Measurements from ENCODE around the gene MRTO4. TPM values are rescaled to one million over a fixed set of nuclear protein-coding genes. Genes with fewer than 3 reads are reported as not detected.

Gene MRTO4
- total RNA-seq, 1 experiment from 2014 or later = 54.6 TPM

DNA sequence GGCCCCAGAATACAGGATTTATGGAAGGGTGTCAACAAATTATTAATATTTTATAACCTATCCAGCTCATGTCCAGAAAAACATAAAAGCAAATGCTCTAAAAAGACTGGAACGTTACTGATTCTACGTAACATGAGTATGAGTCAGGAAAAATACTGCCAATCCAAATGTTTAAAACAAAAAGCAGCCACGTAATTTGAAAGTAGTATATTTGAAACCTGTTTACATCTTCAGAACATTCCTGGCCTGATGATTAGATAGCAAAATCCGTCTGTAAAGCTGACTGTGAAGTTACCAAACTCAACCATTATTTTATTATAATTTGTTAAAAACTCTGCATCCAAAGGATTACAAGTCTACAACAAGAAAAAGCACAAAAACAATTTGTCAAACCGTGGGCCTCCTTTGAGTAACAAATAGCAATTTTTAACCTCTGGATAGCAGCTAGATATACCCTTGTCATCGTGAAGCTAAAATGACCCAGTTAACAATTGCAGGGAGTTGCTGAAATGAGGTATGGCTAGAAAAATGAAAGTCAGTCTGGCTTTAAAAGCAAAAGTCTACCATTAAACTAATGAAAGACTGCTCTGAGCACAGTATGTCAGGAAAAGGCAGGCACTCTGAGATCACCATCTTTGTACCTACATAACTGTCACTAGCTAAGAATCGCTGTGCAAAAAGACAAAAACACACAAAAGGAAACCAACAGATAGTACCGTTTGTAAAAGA is 42.7 kb upstream of the MRTO4 start:
- no peaks in the 10 kb centered on the region; the same call in 1 of the 2 replicates for H3K36me3 Mint-ChIP-seq
- H3K27ac Mint-ChIP-seq = peak overlapping the region; percentile 97
- no peaks in the 10 kb centered on the region for H3K27me3 Mint-ChIP-seq (ENCODE audit: low read depth)
- ChIA-PET POLR2A (no interaction called here), CTCF (no interaction called here)
- H3K9me3 Mint-ChIP-seq = no peaks in the 10 kb centered on the region
- no peak for DNase-seq (ENCODE audit: low spot score)
- peaks cover 31% of the 10 kb centered on the region for H3K4me1 Mint-ChIP-seq
- TF ChIP-seq RORB (CRISPR knock-in tag; IDR thresholded peaks at IDR 0.05) (no peak), USF2 (CRISPR knock-in tag; IDR thresholded peaks at IDR 0.05) (no peak), ZNF232 (CRISPR knock-in tag; IDR thresholded peaks at IDR 0.05) (no peak), ZNF423 (CRISPR knock-in tag; IDR thresholded peaks at IDR 0.05) (no peak), GABPB1 (CRISPR knock-in tag; IDR thresholded peaks at IDR 0.05) (no peak)
- no peak for ATAC-seq
- H3K4me3 Mint-ChIP-seq = peak overlapping the region; percentile 94

DNA sequence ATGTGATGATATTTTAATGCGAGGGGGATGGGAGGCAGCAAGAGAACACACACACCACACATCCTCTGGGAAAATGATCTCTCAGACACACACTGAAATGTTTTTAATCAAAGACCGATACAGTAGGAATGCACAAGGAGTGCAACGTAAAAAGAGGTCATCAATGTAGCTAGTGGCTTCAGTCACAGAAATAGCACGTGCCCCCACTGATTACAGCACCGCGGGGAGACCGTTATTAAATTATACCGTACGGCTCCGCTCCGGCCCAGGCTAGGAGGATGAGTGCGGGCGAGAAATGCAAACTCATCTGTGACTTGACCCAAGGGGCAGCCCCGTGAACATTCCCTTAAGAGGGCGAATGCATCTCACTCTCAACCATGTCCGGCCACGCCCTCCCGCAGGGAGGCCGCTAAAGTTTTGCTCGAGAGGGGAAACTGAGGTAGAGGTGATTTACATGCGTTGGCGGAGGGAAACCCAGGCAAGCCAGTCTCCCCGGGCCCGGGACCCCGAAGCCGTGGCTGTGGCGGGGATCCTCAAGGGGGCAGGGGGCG is 42.1 kb upstream of the MRTO4 start:
- no peaks in the 10 kb centered on the region for H3K27me3 Mint-ChIP-seq (ENCODE audit: low read depth)
- POLR2A ChIA-PET = interaction anchor here (0.6 kb wide), 1 partner anchor 944 kb away, joined by 5 read pairs; no protein-coding TSS in a partner anchor
- DNase-seq (ENCODE audit: low spot score) (no peak), ATAC-seq (peak; percentile 14)
- peaks cover 2% of the 10 kb centered on the region; the same call in 1 of the 2 replicates for H3K36me3 Mint-ChIP-seq
- no peaks in the 10 kb centered on the region for H3K9me3 Mint-ChIP-seq
- TF ChIP-seq SP1 (CRISPR knock-in tag; conservative IDR thresholded peaks at IDR 0.05) (no peak), SMAD4 (CRISPR knock-in tag; IDR thresholded peaks at IDR 0.05) (no peak), STAT6 (CRISPR knock-in tag; conservative IDR thresholded peaks at IDR 0.05; ENCODE audit: low read depth) (no peak), ATF6 (CRISPR knock-in tag; IDR thresholded peaks at IDR 0.05) (no peak), PRRX2 (CRISPR knock-in tag; IDR thresholded peaks at IDR 0.05) (no peak), NR3C1 (CRISPR knock-in tag; conservative IDR thresholded peaks at IDR 0.05; ENCODE audit: low read depth) (no peak), HMGXB4 (CRISPR knock-in tag; IDR thresholded peaks at IDR 0.05) (no peak; the same call in 1 of the 2 replicates), ESRRA (CRISPR knock-in tag; IDR thresholded peaks at IDR 0.05; ENCODE audit: borderline replicate concordance) (no peak), ETV6 (CRISPR knock-in tag; IDR thresholded peaks at IDR 0.05) (no peak)
- TF ChIP-seq, protein P1, sequence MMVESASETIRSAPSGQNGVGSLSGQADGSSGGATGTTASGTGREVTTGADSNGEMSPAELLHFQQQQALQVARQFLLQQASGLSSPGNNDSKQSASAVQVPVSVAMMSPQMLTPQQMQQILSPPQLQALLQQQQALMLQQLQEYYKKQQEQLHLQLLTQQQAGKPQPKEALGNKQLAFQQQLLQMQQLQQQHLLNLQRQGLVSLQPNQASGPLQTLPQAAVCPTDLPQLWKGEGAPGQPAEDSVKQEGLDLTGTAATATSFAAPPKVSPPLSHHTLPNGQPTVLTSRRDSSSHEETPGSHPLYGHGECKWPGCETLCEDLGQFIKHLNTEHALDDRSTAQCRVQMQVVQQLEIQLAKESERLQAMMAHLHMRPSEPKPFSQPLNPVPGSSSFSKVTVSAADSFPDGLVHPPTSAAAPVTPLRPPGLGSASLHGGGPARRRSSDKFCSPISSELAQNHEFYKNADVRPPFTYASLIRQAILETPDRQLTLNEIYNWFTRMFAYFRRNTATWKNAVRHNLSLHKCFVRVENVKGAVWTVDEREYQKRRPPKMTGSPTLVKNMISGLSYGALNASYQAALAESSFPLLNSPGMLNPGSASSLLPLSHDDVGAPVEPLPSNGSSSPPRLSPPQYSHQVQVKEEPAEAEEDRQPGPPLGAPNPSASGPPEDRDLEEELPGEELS (CRISPR knock-in tag; IDR thresholded peaks at IDR 0.05) = no peak
- TF ChIP-seq, protein P2, sequence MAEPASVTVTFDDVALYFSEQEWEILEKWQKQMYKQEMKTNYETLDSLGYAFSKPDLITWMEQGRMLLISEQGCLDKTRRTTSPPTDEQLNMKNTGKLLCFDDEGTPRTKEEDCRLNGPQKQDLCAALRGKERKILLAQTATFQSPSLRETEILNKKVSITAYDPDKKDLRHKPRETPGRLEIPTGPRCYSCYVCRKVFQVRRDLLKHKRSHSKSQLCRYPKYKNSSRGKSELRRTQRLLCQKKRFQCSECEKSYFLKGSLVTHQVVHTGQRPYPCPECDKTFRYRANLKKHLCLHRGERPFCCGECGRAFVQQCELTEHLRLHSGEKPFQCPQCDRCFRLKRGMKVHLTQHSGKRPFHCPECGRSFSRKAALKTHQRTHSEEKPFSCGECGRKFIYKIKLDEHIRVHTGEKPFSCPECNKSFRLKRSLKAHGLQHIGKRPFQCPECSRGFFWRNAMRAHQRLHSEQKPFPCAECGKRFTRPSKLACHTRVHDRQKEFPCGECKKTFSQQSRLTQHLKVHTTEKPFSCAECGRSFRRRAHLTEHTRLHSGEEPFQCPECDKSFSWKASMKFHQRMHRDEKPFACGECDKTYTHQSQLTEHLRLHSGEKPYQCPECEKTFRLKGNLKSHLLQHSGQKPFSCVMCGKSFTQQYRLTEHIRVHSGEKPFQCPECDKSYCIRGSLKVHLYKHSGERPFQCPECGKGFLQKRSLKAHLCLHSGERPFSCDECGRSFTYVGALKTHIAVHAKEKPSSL (CRISPR knock-in tag; conservative IDR thresholded peaks at IDR 0.05) = no peak
- H3K4me1 Mint-ChIP-seq = peaks cover 31% of the 10 kb centered on the region
- H3K4me3 Mint-ChIP-seq = peak overlapping the region; percentile 94
- CTCF ChIA-PET = no interaction called here
- peak overlapping the region; percentile 97 for H3K27ac Mint-ChIP-seq
